Prostate gland (tissue), 2 donors: ENCODE measurements around the gene ALS2CL.

ENCODE experiments used
- CTCF ChIP-seq, 4 experiments: fragments of 200-600 bp in 2 of 4; fragments of 450-650 bp in 2 of 4; sonication (generic) in 2 of 4; IDR thresholded peaks; 1 replicate in 3 of 4; 2 replicates in 1 of 4; pipeline ENCODE4 v1.5.1; 2016 to 2019; ENCODE audit warnings: antibody characterized with exemption in 4 of 4, mild to moderate bottlenecking in 2 of 4, moderate library complexity in 2 of 4
- POLR2A ChIP-seq: fragments of 450-650 bp; IDR thresholded peaks from one replicate; pipeline ENCODE4 v1.6.1; 2016; ENCODE audit warnings: antibody characterized with exemption, mild to moderate bottlenecking
- POLR2AphosphoS5 ChIP-seq: sonication (generic); formaldehyde crosslinking; IDR thresholded peaks from one replicate; pipeline ENCODE4 v1.6.1; 2017; ENCODE audit warnings: antibody characterized with exemption

- TF ChIP-seq CTCF (IDR thresholded peaks at IDR 0.05) (no peak), POLR2A (no peak), POLR2AphosphoS5 (no peak)
Observed at GRCh38 chr3:46655271-46655670, 38.2 kb downstream of the ALS2CL start.
